Fibroblast of the conjunctiva (primary cell): Measurements from ENCODE around the gene ZSCAN29.
"Not testable (repeated sequence)": the region's sequence is repeated elsewhere in the genome, so short reads cannot be mapped to it uniquely, and the experiment has no call there.

Experiments used
- DNase-seq: peaks from one replicate; pipeline ENCODE4 v3.0.0-alpha.2; 2010; ENCODE audit warnings: low read depth

ZSCAN29 gene

DNA sequence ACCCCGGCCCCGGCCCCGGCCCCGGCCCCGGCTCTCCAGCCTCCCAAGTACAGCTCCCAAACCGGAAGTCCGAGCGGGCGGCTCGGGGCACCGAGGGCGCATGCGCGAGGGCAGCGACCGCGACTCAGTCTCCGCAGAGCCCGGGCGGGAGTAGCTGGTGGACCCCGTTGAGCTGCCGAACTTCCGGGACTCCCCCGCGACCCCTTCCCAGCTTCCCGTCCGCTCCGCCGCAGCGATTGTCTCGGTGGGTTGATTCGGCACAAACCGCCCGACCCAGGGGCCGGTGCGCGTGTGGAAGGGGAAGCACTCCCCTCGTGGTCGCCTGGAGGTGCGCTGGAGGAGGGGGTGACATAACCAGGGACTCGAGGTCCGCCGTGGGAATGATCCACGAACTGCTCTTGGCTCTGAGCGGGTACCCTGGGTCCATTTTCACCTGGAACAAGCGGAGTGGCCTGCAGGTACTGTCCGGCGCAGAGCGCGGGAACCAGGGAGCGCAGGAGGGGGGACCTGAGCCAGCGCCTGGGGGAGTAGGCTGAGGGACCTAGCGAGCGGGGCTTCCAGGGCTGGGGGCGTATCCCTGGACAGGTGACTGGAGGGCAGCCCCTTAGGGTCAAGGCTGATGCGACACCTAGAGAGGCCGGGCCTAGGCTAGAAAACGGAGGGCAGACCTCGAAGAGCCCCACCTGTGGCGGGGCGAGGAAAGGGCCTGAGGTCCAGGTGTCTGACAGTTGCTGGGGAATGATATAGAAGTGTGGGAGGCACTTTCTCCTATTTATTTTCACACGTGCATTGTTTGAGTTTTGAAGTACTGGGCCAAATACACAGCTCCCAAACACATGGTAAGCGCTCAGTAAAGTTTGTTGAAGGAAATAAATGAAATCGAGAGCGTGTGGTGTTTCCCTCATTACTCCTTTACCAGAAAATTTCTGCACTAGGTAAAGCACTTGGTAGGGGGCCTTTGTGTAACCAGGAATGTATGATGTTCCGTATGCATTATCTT lies at the start of gene ZSCAN29, which contains the start of gene TUBGCP4:
Gene ZSCAN29, minus strand, starts transcription at position 69 of the 1,000 bp plus-strand sequence. CDS start 1,130 bp downstream, outside the sequence.
Gene TUBGCP4, plus strand, starts transcription at position 127 of the 1,000 bp plus-strand sequence. Its CDS starts 254 bp downstream, at position 381.
- peak; percentile 63 for DNase-seq

DNA sequence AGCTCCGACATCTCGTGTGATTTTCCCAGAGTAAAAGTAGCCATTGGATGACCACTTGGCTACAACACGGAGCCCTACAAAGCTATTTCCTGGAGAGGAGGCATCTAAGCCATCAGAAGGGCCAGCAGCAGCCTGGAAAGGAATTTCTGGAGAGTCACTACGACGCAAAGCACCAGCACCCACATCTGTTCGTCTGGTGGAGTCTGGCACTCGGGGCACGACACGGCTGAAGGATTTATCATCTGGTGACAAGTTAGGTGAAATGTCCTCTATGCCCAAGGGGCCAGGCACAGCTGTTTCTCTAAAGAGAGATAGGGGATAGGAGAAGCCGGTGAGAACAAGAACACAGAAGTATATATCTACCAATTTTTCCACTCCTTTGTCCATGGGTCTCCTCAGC lies 49.6 kb upstream of the ZSCAN29 start:
- no peak for DNase-seq

DNA sequence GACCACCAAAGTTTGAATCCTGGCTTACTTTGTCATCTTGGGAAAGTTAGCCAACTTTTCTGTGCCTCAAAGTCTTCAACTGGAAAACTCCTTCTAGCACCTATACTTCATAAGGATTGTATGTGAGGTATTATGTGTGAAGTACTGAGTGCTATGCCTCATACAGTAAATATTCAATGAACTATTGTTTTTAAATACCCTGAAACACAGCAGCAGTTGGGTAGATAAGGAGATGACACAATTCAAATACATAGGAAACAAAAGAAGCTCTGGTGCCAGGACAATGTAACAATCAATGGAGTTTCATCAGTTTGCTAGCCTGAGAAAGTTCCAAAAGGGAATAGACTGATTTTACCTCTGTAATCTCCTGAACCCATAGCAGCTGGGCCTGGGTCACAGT lies 43.4 kb upstream of the ZSCAN29 start:
- DNase-seq = no peak

DNA sequence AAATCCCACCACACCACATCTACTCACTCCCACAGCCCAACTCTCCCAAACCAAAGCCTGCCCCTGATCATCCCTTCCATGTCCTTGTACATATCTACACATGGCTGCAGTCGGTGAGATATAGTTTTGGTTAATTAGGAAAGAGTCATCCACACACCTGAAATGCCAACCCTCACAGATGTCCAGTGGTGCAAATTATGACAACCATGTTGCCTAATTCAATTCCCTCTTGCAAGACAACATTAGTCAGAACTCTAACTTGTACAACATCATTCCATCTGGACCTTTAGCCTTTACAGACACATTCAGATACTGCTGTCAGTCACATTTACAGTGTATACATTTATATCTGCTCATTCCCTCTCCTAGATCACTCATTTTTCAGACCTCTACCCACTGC lies 41.3 kb upstream of the ZSCAN29 start:
- DNase-seq = no peak

DNA sequence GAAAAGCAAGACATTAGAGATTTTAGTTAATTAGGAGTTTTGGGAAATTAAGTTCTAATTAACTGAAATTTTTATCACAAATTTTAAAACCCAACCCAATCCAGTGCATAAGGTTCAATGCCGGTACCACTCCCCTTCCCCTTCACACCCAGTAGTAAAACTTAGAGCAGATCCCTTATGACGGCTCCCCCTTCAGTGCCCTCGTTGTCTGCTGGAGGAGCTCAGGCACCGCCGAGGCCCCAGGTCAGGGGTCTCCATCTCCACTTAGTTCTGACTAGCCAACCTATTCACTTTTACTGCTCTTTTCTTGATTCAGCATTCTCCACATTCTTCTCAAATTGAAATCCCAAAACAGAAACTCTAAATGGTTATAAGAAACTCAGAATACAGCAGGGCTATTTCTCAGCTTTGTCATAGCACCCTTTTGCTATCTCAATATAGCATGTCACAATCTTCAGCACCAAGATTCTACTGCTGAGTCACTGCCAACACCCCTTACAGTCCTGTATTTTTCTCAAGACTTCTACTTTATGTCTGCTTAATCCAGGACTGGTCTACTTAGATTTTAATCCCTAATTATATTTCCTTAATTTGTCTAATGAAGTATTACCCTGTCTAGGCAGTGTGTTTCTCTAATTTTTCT lies 39.9 kb upstream of the ZSCAN29 start:
- DNase-seq = no peak

DNA sequence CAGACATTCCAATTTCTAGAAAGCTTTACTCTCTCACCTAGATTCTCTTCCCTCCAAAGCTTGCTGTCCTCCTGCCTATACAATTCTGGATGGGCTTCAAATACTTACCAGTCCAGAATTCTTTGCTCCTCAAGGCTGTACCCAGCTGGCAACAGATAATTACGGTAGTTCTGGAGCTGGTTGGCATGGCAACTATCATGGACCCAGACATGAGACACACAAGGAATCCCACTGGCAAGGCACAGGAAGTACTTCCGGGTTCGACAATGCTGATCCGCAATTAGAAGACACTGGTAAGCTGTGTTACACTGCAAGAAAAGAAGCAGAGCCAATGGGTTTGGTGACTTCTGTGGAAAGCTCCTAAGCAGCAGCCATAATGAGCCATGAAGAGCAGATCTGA lies 37.9 kb upstream of the ZSCAN29 start:
- no peak for DNase-seq

DNA sequence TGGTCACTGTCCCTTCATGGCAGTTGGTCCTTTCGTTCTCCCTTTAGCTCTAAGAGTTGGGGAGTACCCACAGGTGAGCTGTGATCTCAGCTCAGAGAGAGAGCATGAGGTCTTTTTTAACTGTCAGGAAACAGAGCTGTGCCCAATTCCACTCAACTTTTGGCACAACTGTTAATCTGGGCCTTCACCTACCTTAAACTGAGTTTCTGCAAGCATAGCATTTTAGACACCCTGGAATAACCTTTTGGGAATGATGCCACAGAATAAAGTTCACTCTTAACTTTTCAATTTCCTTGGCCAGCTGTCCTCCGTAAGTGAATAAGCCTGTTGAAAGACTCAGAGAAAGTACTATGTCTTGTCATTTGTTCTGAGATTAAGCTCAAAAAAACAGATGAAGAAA lies 36.0 kb upstream of the ZSCAN29 start:
- no peak for DNase-seq

DNA sequence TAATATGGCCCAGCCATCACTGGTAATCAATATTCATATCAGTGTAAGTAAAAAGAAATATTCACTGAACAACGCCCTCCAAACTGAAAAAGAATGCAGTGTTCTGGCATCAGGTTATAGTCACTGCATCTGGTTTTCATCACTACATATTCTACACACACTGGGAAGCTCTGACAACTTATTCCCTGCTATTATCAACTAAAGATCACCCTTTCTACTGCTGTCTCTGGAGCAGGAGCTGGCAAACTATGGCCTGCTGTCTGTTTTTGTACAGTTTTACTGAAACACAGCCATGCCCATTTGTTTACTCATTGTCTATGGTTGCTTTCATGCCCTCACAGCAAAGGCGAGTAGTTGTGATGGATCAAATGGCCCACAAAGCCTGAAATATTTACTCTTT lies 35.3 kb upstream of the ZSCAN29 start:
- DNase-seq = peak; percentile 3

DNA sequence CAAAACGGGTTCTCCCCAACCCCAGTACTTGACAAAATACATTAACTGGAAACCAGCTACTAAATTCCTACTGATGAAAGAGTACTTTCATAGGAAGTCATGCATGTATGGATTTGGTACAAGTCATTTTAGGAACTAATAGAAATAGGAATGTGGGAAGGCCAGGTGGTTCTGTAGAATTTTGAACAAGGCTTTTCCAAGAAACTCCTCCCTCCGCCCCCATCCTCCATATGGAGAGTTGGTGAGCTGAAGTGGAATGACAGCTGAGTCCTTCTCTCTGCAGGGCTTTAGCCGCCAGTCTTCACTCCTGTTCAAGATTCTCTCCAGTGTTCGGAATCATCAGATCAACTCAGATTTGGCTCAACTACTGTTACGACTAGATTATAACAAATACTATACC lies 33.3 kb upstream of the ZSCAN29 start:
- no peak for DNase-seq

DNA sequence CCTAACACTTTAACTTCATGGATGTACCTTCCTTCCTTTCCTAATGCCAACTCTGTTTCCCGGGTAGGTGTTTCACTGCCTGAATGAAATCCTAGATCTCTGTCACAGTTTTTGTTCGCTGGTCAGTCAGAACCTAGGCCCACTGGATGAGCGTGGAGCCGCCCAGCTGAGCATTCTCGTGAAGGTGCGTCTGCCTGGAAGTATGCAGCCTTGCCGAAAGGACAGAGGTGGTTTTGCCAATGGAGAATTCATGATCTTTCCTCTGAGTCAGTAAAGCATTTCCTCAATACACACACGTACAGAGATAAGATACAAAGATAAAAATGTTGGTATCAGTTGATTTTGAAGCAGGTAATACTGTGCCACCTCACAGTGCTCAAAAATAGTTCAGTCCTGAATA lies 32.8 kb upstream of the ZSCAN29 start:
- DNase-seq = no peak

DNA sequence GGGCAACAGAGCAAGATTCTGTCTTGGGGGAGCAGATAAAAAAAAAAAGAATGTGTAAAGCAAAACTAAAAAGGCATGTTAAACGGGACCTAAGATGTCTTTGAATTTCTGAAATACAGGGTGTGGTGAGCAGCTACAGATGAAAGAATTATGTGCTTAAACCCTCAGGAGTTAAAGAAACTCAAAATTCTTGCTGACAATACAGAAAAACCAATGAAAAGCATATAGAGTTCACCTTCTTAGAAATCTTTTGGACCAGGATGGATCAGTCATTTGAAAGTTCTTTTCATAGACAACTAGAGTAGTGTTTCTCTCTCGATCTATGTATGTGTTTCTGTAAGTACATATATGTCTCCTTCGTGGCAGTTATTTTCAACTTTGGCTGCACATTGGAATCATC lies 31.4 kb upstream of the ZSCAN29 start:
- DNase-seq = no peak

DNA sequence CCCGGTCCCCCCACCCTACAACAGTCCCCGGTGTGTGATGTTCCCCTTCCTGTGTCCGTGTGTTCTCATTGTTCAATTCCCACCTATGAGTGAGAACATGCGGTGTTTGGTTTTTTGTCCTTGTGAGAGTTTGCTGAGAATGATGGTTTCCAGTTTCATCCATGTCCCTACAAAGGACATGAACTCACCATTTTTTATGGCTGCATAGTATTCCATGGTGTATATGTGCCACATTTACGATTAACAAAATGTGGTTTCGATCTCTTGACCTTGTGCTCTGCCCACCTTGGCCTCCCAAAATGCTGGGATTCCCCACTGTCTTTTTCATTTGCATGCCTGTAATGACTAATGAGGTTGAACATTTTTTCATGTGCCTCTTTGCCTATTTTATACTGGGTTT lies 22.7 kb upstream of the ZSCAN29 start:
- DNase-seq = not testable (repeated sequence)

DNA sequence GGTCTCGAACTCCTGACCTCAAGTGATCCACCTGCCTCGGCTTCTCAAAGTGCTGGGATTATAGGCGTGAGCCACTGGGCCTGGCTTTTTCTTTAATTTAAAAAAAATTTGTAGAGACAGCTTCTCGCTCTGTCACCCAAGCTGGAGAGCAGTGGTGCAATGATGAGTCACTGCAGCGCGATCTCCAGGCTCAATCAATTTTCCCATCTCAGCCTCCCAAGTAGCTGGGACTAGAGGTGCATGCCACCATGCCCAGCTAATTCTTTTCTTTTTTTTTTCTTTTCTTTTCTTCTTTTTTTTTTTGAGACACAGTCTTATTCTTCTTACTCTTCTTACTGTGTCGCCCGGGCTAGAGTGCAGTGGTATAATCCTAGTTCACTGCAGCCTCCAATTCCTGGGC lies 19.9 kb upstream of the ZSCAN29 start:
- DNase-seq = no peak

DNA sequence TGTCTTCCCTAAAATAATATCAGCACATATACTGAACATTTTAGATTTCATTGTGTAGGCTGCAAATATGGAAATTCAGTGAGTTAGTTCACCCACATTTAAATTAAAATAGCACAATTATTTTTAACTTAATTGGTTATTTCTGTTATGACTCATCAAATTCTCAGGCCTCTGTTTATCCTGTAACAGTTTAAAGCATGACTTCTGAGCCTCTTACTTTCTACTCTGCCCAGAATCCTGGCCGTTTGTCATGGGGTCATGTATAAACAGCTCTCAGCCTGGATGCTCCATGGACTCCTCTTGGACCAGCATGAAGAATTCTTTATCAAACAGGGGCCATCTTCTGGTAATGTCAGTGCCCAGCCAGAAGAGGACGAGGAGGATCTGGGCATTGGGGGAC lies 12.2 kb upstream of the ZSCAN29 start:
- no peak for DNase-seq

DNA sequence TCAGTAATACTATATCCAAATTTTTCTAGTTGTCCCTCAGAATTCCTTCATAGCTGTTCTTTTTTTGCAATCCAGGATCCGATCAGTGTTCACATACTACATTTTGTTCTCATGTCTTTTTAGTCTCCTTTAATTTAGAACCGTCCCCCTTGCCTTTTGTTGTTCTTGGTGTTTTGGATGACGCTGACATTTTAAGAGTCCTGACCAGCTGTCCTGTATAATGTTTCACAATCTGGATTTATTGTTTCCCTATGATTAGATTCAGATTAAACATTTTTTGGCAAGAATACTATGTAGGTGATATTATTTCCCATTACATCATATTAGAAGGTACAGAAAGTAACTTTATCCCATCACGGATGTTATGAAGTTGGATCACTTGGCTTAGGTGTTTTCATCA lies 11.5 kb upstream of the ZSCAN29 start:
- DNase-seq = no peak

DNA sequence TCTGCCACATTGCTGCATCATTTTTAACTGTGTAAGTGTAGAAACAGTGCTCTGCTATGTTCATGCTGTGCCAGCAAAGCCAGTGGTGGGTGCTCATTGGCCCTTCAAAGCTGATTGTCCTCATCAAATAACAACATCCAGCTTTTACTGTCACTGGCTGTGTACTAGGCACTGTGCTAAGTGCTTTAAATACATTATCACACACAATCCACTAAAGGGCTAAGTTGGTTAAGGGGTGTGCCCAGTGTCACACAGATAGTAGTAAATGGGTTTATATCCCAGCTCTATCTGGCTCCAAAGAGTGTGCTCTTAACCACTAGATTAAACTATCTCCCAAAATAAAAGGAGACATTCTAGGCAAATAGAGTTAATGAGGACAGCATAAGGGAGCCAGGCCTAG lies 7.8 kb upstream of the ZSCAN29 start:
- DNase-seq = no peak

DNA sequence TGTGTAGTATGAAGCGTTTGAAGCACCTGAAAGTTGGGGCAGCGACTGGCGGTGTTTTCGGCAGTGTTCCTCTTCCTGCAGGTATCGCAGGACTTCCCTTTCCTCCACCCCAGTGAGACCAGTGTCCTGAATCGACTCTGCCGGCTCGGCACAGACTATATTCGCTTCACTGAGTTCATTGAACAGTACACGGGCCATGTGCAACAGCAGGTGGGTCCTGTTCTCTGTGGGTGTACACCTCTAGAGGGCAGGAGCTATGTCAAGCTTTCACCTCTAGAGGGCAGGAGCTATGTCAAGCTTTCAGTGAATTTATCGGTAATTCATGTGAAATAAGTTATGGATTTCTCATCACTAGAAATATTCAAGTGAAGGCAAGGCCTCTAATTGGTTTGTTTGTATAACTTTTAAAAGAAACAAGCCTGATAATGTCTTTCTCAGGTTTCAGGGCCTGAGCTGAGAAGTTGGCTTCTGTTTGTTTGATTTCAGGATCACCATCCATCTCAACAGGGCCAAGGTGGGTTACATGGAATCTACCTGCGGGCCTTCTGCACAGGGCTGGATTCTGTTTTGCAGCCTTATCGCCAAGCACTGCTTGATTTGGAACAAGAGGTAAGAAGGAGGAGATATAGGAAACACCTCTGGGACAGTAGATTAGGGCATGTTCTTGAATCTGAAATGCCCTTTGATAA lies 5.3 kb upstream of the ZSCAN29 start:
- peak; percentile 12 for DNase-seq

DNA sequence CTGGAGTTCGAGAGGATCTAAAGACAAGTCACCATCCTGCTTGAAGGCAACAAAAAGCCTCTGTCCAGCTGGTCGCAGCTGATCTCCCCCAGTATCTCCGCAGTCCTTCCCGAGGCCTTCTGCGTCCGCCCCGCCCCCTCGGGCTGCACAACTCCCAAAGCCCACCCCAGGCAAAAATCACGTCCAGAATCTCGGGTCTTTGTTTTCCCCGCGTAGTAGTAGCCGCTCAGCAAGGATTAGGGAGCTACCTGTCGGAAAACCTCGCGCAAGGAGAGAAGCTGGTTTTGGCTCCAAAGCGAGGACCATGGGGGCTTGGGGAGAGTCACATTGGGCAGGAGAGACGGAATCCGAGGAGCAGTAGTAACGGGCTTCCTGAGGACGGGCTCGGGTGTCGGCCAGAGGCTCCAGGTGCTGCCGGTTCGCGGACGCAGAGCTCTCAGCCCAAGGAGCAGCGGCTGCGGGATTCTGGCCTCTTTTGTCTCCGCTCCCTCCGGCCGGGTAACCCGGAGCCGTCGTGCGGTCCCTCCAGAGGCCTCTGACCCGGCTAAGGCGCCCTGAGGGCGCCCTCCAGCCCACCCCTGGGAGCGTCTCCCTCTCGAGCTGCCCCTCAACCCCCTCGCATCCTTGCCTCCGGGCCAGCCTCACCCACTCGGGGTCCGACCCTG lies 401 bp downstream of the ZSCAN29 start:
- DNase-seq = no peak

DNA sequence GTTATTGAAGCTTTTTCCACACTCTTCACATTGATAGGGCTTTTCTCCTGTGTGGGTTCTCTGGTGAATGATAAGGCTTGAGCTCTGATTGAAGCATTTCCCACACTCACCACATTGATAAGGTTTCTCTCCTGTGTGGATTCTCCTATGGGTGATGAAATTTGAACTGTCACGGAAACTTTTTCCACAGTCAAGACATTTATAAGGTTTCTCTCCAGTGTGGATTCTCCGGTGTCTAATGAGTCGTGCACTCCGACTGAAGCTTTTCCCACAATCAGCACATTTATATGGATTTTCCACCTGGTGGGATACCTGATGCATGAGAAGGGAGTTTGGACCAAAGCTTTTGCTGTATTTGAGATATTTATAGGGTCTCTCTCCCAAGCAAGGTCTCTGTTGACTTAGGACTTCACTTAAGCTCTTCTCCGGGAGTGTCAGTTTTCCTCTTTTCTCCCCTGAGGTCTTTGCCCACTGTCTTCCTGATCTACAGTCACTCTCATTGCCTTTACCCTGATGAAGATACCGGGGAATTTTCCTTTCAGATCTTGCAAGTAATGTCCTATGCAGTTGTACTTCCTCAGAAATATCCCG lies 9.4 kb downstream of the ZSCAN29 start:
- DNase-seq = no peak

DNA sequence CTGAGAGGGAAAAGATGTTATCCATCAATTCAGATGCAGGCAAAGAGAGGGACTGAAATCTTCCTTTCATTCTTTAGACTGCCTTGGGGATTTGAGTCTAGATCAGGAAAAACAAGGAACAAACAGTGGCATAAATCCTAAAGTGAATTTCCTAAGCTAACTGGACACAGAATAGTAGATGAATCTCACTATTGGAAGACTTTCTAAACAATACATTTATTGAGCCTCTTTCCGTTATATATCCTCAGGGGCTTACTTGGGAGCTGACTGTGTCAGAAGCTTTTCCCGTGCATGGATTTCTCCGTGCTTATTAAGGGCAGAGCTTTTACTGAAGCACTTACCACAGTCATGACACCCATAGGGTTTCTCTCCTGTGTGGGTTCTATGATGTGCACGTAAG lies 10.0 kb downstream of the ZSCAN29 start:
- no peak for DNase-seq

DNA sequence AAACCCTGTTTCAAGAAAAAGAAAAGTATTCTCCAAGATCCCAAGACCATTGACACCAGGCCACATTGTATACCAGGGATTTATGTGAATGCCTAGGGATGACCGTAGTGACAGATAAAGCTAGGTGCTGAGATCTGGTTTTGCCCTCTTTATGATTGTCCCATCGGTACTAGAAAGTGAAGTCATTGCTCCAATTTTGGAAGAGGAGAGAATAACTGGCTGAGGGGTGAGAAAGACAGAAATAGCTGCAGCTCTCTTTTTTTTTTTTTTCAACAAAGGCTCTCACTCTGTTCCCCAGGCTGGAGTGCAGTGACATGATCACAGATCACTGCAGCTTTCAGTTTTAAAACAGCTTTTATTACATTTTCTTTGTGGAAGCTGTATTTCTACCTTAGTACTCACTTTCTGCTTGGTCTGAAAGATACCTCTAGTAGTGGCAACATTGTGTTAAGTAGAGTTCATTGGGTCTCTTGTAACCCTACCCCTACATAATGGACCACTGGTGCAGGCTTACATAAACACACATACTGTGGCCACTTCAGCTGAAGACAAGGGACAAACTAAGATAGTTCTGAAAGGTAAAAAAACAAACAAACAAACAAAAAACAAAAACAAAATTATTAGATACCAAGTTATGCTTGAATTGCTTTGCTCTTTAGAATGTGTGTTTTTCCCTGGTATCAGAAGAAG lies 18.0 kb downstream of the ZSCAN29 start:
- DNase-seq = no peak
